ENCODE data around the gene SGK2. TPM values are rescaled to one million over a fixed set of nuclear protein-coding genes. Genes with fewer than 3 reads are reported as not detected.
"Not testable (repeated sequence)": the region's sequence is repeated elsewhere in the genome, so short reads cannot be mapped to it uniquely, and the experiment has no call there.

Gene SGK2
- total RNA-seq, 1 experiment from 2014 or later = not detected

- Histone ChIP-seq H2AFZ (ENCODE audit: low read length) (no peak overlapping the region), H3K4me2 (ENCODE audit: low read depth, low read length, poor library complexity, severe bottlenecking) (no peak overlapping the region), H3K36me3 (ENCODE audit: insufficient read depth, low read length) (no peaks in the 10 kb centered on the region), H3K4me1 (ENCODE audit: low read length) (peaks cover 10% of the 10 kb centered on the region), H3K79me2 (ENCODE audit: low read length) (peaks cover 7% of the 10 kb centered on the region), H3K4me3 (ENCODE audit: low read length) (no peak overlapping the region), H3K9ac (ENCODE audit: low read length) (no peak overlapping the region), H3K9me3 (ENCODE audit: low read length) (no peaks in the 10 kb centered on the region), H3K27ac (ENCODE audit: low read length) (no peak overlapping the region), H3K27me3 (ENCODE audit: low read length) (no peaks in the 10 kb centered on the region), H3K9me2 (replicated peaks; ENCODE audit: insufficient read depth, low read length) (no peaks in the 10 kb centered on the region), H4K20me1 (ENCODE audit: insufficient read depth, low read depth, low read length) (no peaks in the 10 kb centered on the region)
- no peak for DNase-seq
Measured at GRCh38 chr20:43586641-43587040, 27.8 kb downstream of the SGK2 start.

DNA sequence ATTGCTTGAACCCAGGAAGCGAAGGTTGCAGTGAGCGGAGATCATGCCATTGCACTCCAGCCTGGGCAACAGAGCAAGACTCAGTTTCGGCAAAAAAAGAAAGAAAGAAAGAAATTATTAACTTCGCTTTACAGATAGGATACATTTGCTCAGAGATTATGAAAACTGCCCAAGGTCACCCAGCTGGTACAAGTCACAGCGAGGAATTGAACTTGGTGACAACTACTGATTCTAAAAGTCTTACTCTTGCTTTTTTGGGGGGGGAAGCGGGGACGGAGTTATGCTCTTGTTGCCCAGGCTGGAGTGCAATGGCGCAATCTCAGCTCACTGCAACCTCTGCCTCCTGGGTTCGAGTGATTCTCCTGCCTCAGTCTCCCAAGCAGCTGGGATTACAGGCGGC lies 29.7 kb downstream of the SGK2 start:
- not testable (repeated sequence) for H3K9ac ChIP-seq (ENCODE audit: low read length); DNase-seq; H3K27me3 ChIP-seq (ENCODE audit: low read length); H2AFZ ChIP-seq (ENCODE audit: low read length); H3K27ac ChIP-seq (ENCODE audit: low read length); H3K9me2 ChIP-seq (replicated peaks; ENCODE audit: insufficient read depth, low read length); H3K4me2 ChIP-seq (ENCODE audit: low read depth, low read length, poor library complexity, severe bottlenecking); H3K4me3 ChIP-seq (ENCODE audit: low read length); H3K9me3 ChIP-seq (ENCODE audit: low read length); H4K20me1 ChIP-seq (ENCODE audit: insufficient read depth, low read depth, low read length); H3K36me3 ChIP-seq (ENCODE audit: insufficient read depth, low read length)
- peaks cover 24% of the 10 kb centered on the region for H3K79me2 ChIP-seq (ENCODE audit: low read length)
- H3K4me1 ChIP-seq (ENCODE audit: low read length) = peaks cover 21% of the 10 kb centered on the region

GRCh38 chr20:43590036-43590391 lies 31.2 kb downstream of the SGK2 start:
- H3K4me1 ChIP-seq (ENCODE audit: low read length) = peaks cover 21% of the 10 kb centered on the region
- H3K27me3 ChIP-seq (ENCODE audit: low read length) = no peaks in the 10 kb centered on the region
- DNase-seq = no peak
- peaks cover 26% of the 10 kb centered on the region for H3K79me2 ChIP-seq (ENCODE audit: low read length)
- H3K36me3 ChIP-seq (ENCODE audit: insufficient read depth, low read length) = peaks cover 5% of the 10 kb centered on the region; the same call in 1 of the 2 replicates
- H3K9me2 ChIP-seq (replicated peaks; ENCODE audit: insufficient read depth, low read length) = no peaks in the 10 kb centered on the region
- peak overlapping the region; percentile 78 for H3K4me3 ChIP-seq (ENCODE audit: low read length)
- peak overlapping the region; percentile 93 for H3K4me2 ChIP-seq (ENCODE audit: low read depth, low read length, poor library complexity, severe bottlenecking)
- peak overlapping the region; percentile 90 for H2AFZ ChIP-seq (ENCODE audit: low read length)
- no peaks in the 10 kb centered on the region for H3K9me3 ChIP-seq (ENCODE audit: low read length)
- peak overlapping the region; percentile 75 for H3K9ac ChIP-seq (ENCODE audit: low read length)
- no peaks in the 10 kb centered on the region for H4K20me1 ChIP-seq (ENCODE audit: insufficient read depth, low read depth, low read length)
- peak overlapping the region; percentile 54; the same call in 1 of the 2 replicates for H3K27ac ChIP-seq (ENCODE audit: low read length)

DNA sequence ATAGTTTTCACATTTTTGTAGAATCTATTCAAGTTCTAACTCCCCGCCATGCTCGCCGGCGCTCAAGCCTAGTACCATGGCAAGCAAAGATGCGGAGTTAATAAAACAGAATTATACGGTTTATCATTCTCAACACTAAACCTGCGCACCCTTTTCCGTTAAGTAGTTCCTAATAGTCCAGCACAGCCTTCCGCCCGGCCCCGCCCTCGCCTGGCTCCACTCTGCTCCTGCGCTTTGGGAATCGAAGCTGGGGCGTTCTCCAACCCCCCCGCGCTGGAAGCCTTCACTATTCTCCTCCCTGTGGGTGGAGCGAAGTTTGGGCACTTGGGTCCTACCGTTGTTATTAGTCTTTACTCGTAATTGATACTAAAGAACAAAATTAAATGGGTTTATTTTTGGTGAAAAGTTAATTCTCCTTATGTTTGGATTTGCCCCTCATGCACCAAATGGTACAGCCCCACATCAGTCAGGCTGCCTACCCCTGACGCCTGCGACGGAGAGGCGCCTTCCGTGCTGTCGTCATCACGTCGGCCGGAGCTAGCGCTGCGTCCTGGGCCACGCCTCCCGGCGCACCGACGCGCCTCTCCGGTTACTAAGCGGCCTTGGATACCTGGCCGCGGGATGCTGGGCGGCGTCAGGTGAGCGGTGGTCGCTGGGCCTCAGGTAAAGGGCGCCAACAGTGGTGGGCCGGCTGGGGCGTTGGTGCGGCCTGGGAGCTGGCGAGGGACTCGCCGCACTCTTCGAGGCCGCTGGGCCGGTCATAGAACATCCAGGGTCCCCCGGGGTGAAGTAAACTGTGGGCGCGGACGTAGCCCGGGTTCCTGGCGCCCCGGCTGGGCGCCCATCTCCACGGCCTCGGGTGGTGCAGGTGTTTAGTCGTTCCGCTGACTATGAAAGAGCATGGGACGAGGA lies 31.8 kb downstream of the SGK2 start, which contains the start of gene IFT52:
Gene IFT52, plus strand, starts transcription at position 546 of the 912 bp plus-strand sequence. CDS start 3,762 bp downstream, outside the sequence.
- H3K27me3 ChIP-seq (ENCODE audit: low read length) = no peaks in the 10 kb centered on the region
- peak within 1 kb of the TSS; percentile 78 for H3K4me3 ChIP-seq (ENCODE audit: low read length)
- H2AFZ ChIP-seq (ENCODE audit: low read length) = peak within 1 kb of the TSS; percentile 90
- H3K27ac ChIP-seq (ENCODE audit: low read length) = peak within 1 kb of the TSS; percentile 54
- H4K20me1 ChIP-seq (ENCODE audit: insufficient read depth, low read depth, low read length) = no peaks in the 10 kb centered on the region
- peaks cover 26% of the 10 kb centered on the region for H3K79me2 ChIP-seq (ENCODE audit: low read length)
- H3K9me3 ChIP-seq (ENCODE audit: low read length) = no peaks in the 10 kb centered on the region
- DNase-seq = peak; percentile 97
- peak within 1 kb of the TSS; percentile 75 for H3K9ac ChIP-seq (ENCODE audit: low read length)
- no peaks in the 10 kb centered on the region for H3K9me2 ChIP-seq (replicated peaks; ENCODE audit: insufficient read depth, low read length)
- peak within 1 kb of the TSS; percentile 93 for H3K4me2 ChIP-seq (ENCODE audit: low read depth, low read length, poor library complexity, severe bottlenecking)
- peaks cover 21% of the 10 kb centered on the region for H3K4me1 ChIP-seq (ENCODE audit: low read length)
- peaks cover 6% of the 10 kb centered on the region; the same call in 1 of the 2 replicates for H3K36me3 ChIP-seq (ENCODE audit: insufficient read depth, low read length)

GRCh38 chr20:43601960-43602359 lies 43.1 kb downstream of the SGK2 start:
- H3K36me3 ChIP-seq (ENCODE audit: insufficient read depth, low read length) = peaks cover 18% of the 10 kb centered on the region
- not testable (repeated sequence) for H3K4me2 ChIP-seq (ENCODE audit: low read depth, low read length, poor library complexity, severe bottlenecking); H3K4me3 ChIP-seq (ENCODE audit: low read length); DNase-seq; H3K9me2 ChIP-seq (replicated peaks; ENCODE audit: insufficient read depth, low read length); H4K20me1 ChIP-seq (ENCODE audit: insufficient read depth, low read depth, low read length); H3K27me3 ChIP-seq (ENCODE audit: low read length); H2AFZ ChIP-seq (ENCODE audit: low read length); H3K79me2 ChIP-seq (ENCODE audit: low read length); H3K27ac ChIP-seq (ENCODE audit: low read length); H3K9me3 ChIP-seq (ENCODE audit: low read length); H3K9ac ChIP-seq (ENCODE audit: low read length)
- peaks cover 11% of the 10 kb centered on the region for H3K4me1 ChIP-seq (ENCODE audit: low read length)

DNA sequence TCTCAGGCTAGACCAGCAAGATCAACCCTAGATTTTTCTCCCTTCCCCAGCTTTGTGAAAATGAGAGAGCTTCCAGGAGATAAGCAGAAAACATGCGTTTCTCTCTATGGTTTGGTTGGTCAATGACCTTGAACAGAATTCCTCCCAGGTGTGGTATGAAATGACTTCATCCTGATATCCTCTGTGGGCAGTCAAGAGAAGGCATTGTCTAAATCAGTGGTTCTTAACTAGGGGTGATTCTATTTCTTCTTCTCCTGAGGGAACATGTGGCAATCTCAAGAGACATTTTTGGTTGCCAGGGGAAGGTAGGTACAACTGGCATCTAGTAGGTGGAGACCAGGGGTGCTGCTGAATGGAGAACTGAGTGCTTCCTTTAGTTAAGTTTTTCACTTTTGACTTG lies 44.3 kb downstream of the SGK2 start:
- Histone ChIP-seq H3K27me3 (ENCODE audit: low read length) (no peaks in the 10 kb centered on the region), H3K9me2 (replicated peaks; ENCODE audit: insufficient read depth, low read length) (no peaks in the 10 kb centered on the region), H3K4me2 (ENCODE audit: low read depth, low read length, poor library complexity, severe bottlenecking) (peak overlapping the region; percentile 28), H3K9me3 (ENCODE audit: low read length) (no peaks in the 10 kb centered on the region), H4K20me1 (ENCODE audit: insufficient read depth, low read depth, low read length) (no peaks in the 10 kb centered on the region), H3K36me3 (ENCODE audit: insufficient read depth, low read length) (peaks cover 14% of the 10 kb centered on the region), H3K4me1 (ENCODE audit: low read length) (peaks cover 11% of the 10 kb centered on the region), H3K27ac (ENCODE audit: low read length) (peak overlapping the region; percentile 55), H3K9ac (ENCODE audit: low read length) (no peak overlapping the region), H3K79me2 (ENCODE audit: low read length) (peaks cover 8% of the 10 kb centered on the region), H2AFZ (ENCODE audit: low read length) (no peak overlapping the region), H3K4me3 (ENCODE audit: low read length) (no peak overlapping the region)
- DNase-seq = peak; percentile 53

- Histone ChIP-seq H3K27me3 (ENCODE audit: low read length) (no peaks in the 10 kb centered on the region), H3K9ac (ENCODE audit: low read length) (no peak overlapping the region), H3K79me2 (ENCODE audit: low read length) (peaks cover 8% of the 10 kb centered on the region), H3K4me3 (ENCODE audit: low read length) (no peak overlapping the region), H3K4me2 (ENCODE audit: low read depth, low read length, poor library complexity, severe bottlenecking) (no peak overlapping the region), H3K9me2 (replicated peaks; ENCODE audit: insufficient read depth, low read length) (no peaks in the 10 kb centered on the region), H2AFZ (ENCODE audit: low read length) (no peak overlapping the region), H3K36me3 (ENCODE audit: insufficient read depth, low read length) (peaks cover 14% of the 10 kb centered on the region), H3K4me1 (ENCODE audit: low read length) (peaks cover 11% of the 10 kb centered on the region), H3K9me3 (ENCODE audit: low read length) (no peaks in the 10 kb centered on the region), H4K20me1 (ENCODE audit: insufficient read depth, low read depth, low read length) (no peaks in the 10 kb centered on the region), H3K27ac (ENCODE audit: low read length) (no peak overlapping the region)
- DNase-seq = no peak
Measured at GRCh38 chr20:43605715-43606114, 46.9 kb downstream of the SGK2 start.

DNA sequence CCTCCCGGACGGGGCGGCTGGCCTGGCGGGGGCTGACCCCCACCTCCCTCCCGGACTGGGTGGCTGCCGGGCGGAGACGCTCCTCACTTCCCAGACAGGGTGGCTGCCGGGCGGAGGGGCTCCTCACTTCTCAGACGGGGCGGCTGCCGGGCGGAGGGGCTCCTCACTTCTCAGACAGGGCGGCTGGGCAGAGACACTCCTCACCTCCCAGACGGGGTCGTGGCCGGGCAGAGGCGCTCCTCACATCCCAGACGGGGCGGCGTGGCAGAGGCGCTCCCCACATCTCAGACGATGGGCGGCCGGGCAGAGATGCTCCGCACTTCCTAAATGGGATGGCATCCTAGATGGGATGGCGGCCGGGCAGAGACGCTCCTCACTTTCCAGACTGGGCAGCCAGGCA lies 48.5 kb downstream of the SGK2 start:
- not testable (repeated sequence) for H3K27me3 ChIP-seq (ENCODE audit: low read length); DNase-seq; H3K79me2 ChIP-seq (ENCODE audit: low read length); H2AFZ ChIP-seq (ENCODE audit: low read length); H3K9ac ChIP-seq (ENCODE audit: low read length); H3K9me2 ChIP-seq (replicated peaks; ENCODE audit: insufficient read depth, low read length); H3K36me3 ChIP-seq (ENCODE audit: insufficient read depth, low read length); H3K9me3 ChIP-seq (ENCODE audit: low read length); H3K4me3 ChIP-seq (ENCODE audit: low read length); H3K4me2 ChIP-seq (ENCODE audit: low read depth, low read length, poor library complexity, severe bottlenecking); H4K20me1 ChIP-seq (ENCODE audit: insufficient read depth, low read depth, low read length); H3K27ac ChIP-seq (ENCODE audit: low read length)
- peaks cover 11% of the 10 kb centered on the region for H3K4me1 ChIP-seq (ENCODE audit: low read length)

Measured in Karpas-422 (cell line).